Adrenal gland (tissue), 5 donors: ENCODE measurements around the gene HSF4.
A peak's percentile ranks its signal among the peaks of the same experiment; 100 is the strongest.

Experiments
- POLR2A ChIP-seq, 2 donors: fragments of 450-650 bp; IDR thresholded peaks; one replicate each; pipeline ENCODE4 v1.6.1; 2017; ENCODE audit warnings: antibody characterized with exemption in 2 of 2, mild to moderate bottlenecking in 2 of 2, moderate library complexity in 1 of 2
- TF ChIP-seq, protein P1 (sequence below), 6 experiments: fragments of 450-650 bp in 4 of 6; fragments of 200-600 bp in 2 of 6; sonication (generic) in 1 of 6; IDR thresholded peaks; 1 replicate in 5 of 6; 2 replicates in 1 of 6; pipeline versions ENCODE4 v1.5.1 to v1.8.0; 2016 to 2021; ENCODE audit warnings: antibody characterized with exemption in 6 of 6, mild to moderate bottlenecking in 2 of 6, moderate library complexity in 1 of 6
- donor health status: DM: no; HTN: no; CAD: no.

DNA sequence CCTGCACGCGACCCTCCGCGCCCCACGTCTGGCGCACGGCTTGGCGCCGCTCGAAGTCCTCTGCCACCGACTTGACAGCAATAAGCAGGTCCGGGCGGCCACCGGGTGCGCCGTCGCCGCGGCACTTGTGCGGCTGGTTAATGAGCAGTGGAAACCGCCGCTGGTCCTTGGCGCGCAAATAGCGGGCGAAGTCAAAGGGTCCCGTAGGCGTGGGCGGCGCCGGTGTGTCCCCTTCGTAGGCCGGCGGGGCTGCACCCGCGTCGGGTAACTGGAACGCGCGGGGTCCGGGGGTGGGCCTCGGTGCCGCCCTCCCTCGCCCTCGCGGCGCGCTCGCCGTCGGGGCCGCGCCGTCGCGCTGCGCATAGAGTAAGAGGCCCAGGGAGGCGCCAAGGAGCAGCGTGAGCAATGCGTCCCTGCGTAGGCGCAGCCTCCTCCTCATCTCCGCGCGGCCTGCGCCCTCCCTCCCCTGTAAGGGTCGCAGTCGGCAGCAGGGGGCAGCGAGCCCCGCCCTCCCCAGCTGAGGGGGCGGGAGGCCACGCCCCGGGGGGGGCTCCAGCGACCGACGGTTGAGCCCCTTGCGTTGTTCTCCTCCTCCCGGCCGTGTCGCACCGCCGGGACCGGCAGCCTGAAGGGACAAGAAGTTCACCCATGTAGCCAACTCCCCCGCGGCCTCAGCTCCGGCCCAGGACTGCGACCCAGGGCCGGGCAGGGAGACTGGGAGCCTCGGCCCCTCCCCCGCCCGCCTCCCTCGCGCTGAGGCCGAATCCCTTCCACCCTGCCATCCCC is 14.3 kb upstream of the HSF4 start:
- TF ChIP-seq, protein P1, sequence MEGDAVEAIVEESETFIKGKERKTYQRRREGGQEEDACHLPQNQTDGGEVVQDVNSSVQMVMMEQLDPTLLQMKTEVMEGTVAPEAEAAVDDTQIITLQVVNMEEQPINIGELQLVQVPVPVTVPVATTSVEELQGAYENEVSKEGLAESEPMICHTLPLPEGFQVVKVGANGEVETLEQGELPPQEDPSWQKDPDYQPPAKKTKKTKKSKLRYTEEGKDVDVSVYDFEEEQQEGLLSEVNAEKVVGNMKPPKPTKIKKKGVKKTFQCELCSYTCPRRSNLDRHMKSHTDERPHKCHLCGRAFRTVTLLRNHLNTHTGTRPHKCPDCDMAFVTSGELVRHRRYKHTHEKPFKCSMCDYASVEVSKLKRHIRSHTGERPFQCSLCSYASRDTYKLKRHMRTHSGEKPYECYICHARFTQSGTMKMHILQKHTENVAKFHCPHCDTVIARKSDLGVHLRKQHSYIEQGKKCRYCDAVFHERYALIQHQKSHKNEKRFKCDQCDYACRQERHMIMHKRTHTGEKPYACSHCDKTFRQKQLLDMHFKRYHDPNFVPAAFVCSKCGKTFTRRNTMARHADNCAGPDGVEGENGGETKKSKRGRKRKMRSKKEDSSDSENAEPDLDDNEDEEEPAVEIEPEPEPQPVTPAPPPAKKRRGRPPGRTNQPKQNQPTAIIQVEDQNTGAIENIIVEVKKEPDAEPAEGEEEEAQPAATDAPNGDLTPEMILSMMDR (IDR thresholded peaks at IDR 0.05) = peak in 2 of 6 experiments; percentile 5 to 6
- TF ChIP-seq POLR2A (IDR thresholded peaks at IDR 0.05) = no peak
